H1 (cell line): ENCODE results near the gene CTDP1. TPM values are rescaled to one million over a fixed set of nuclear protein-coding genes. Genes with fewer than 3 reads are reported as not detected.
A peak's percentile ranks its signal among the peaks of the same experiment; 100 is the strongest.

Experiments used
- ASH2L ChIP-seq: fragments of 200-600, 300-600 bp; sonication (generic); IDR thresholded peaks from one replicate; pipeline ENCODE4 v1.7.1; 2017; ENCODE audit warnings: low read length
- BRCA1 ChIP-seq: IDR thresholded peaks from 2 replicates; pipeline ENCODE4 v1.6.1; 2012; ENCODE audit warnings: low read depth, low read length, improper control_type of control experiment
- CBX5 ChIP-seq: fragments of 300-800, 300-1000 bp; sonication (generic); IDR thresholded peaks from 2 replicates; pipeline ENCODE4 v1.7.1; 2016; ENCODE audit warnings: antibody characterized with exemption, low read length, low read depth
- CHD2 ChIP-seq: IDR thresholded peaks from 2 replicates; pipeline ENCODE4 v1.6.1; 2012; ENCODE audit warnings: low read length, improper control_type of control experiment
- E2F6 ChIP-seq: IDR thresholded peaks from 2 replicates; pipeline ENCODE4 v1.6.1; 2012; ENCODE audit warnings: inconsistent platforms
- EGR1 ChIP-seq: IDR thresholded peaks from 2 replicates; pipeline ENCODE4 v1.6.1; 2011; ENCODE audit warnings: low read depth, low read length, borderline replicate concordance
- GABPA ChIP-seq: IDR thresholded peaks from 2 replicates; pipeline ENCODE4 v1.6.1; 2011; ENCODE audit warnings: mild to moderate bottlenecking, low read length, moderate library complexity, borderline replicate concordance; ENCODE audit not compliant: insufficient read depth
- GTF2F1 ChIP-seq: IDR thresholded peaks from 2 replicates; pipeline ENCODE4 v1.6.1; 2012; ENCODE audit warnings: low read depth, low read length, improper control_type of control experiment, borderline replicate concordance
- HDAC6 ChIP-seq: IDR thresholded peaks from one replicate; pipeline ENCODE4 v1.7.1; 2012; ENCODE audit warnings: low read depth, mild to moderate bottlenecking, inconsistent platforms, low read length, moderate library complexity
- JUN ChIP-seq: IDR thresholded peaks from 2 replicates; pipeline ENCODE4 v1.6.1; 2011; ENCODE audit warnings: low read depth, mild to moderate bottlenecking, improper control_type of control experiment, low read length
- KDM1A ChIP-seq: fragments of 200-600, 300-600 bp; sonication (generic); IDR thresholded peaks from 2 replicates; pipeline ENCODE4 v1.7.1; 2016; ENCODE audit warnings: mild to moderate bottlenecking, low read length, borderline replicate concordance
- POU5F1 ChIP-seq: IDR thresholded peaks from 2 replicates; pipeline ENCODE4 v1.6.1; 2011; ENCODE audit warnings: low read depth, mild to moderate bottlenecking, low read length, moderate library complexity
- RAD21 ChIP-seq, 2 experiments: IDR thresholded peaks in 1 of 2; conservative IDR thresholded peaks in 1 of 2; 2 replicates each; pipeline ENCODE4 v1.6.1; 2011; ENCODE audit warnings: low read depth in 2 of 2, low read length in 2 of 2, improper control_type of control experiment in 1 of 2, inconsistent platforms in 1 of 2, mild to moderate bottlenecking in 1 of 2, moderate library complexity in 1 of 2
- SIRT6 ChIP-seq: IDR thresholded peaks from one replicate; pipeline ENCODE4 v1.7.1; 2012; ENCODE audit warnings: low read length, inconsistent platforms
- SP1 ChIP-seq: IDR thresholded peaks from 2 replicates; pipeline ENCODE4 v1.6.1; 2011; ENCODE audit warnings: low read depth, low read length
- SP2 ChIP-seq: IDR thresholded peaks from 2 replicates; pipeline ENCODE4 v1.6.1; 2012; ENCODE audit warnings: mild to moderate bottlenecking, low read length, inconsistent platforms
- SUZ12 ChIP-seq: fragments of 200-600 bp; sonication (generic); IDR thresholded peaks from 2 replicates; pipeline ENCODE4 v1.6.1; 2012; ENCODE audit warnings: mild to moderate bottlenecking, inconsistent platforms, low read length, moderate library complexity, mixed read lengths
- TAF1 ChIP-seq: IDR thresholded peaks from 2 replicates; pipeline ENCODE4 v1.6.1; 2011; ENCODE audit warnings: mild to moderate bottlenecking, low read depth, low read length
- TBP ChIP-seq: IDR thresholded peaks from 2 replicates; pipeline ENCODE4 v1.6.1; 2011; ENCODE audit warnings: low read depth, low read length, improper control_type of control experiment
- TCF12 ChIP-seq: IDR thresholded peaks from 2 replicates; pipeline ENCODE4 v1.6.1; 2011; ENCODE audit warnings: low read depth, mild to moderate bottlenecking, low read length
- YY1 ChIP-seq: IDR thresholded peaks from 2 replicates; pipeline ENCODE4 v1.6.1; 2011; ENCODE audit warnings: low read depth, mild to moderate bottlenecking, low read length
- polyA plus RNA-seq, 7 experiments: library from polyadenylated mRNA; depleted of rRNA in 3 of 7; stranded (reverse) in 5 of 7; unstranded in 2 of 7; fragments of >200 nt in 5 of 7; fragments of 200-250 nt in 2 of 7; gene quantifications; 1 replicate in 5 of 7; 2 replicates in 1 of 7; 4 replicates in 1 of 7; pipeline versions ENCODE4 v1.2.1 to v1.2.3, GENCODE V29; 2011 to 2013; ENCODE audit warnings: missing spikeins in 2 of 7, mixed read lengths in 2 of 7
- total RNA-seq: library from RNA; stranded (reverse); fragmentation: NEBNext Ultra II Directional; extraction: Animal tissue kit (Norgen Biotek cat#: 25700); gene quantifications from 2 replicates; pipeline ENCODE4 v1.2.1, GENCODE V29; 2021
- TF ChIP-seq, protein P1 (sequence below): IDR thresholded peaks from 2 replicates; pipeline ENCODE4 v1.6.1; 2012; ENCODE audit warnings: inconsistent platforms
- TF ChIP-seq, protein P2 (sequence below): IDR thresholded peaks from 2 replicates; pipeline ENCODE4 v1.6.1; 2011; ENCODE audit warnings: low read depth, mild to moderate bottlenecking, low read length; ENCODE audit not compliant: insufficient read depth

The CTDP1 gene
- total and polyA plus RNA-seq, 2 of the 8 experiments (the other 6 are each of a cell fraction or from before 2014, with no cell fraction given) = 16.6 to 37.0 TPM

- TF ChIP-seq BRCA1 (no peak; the same call in 1 of the 2 replicates), SUZ12 (no peak), RAD21 (IDR thresholded peaks at IDR 0.05 in 1 of 2, conservative IDR thresholded peaks at IDR 0.05 in 1 of 2; ENCODE audit: low read depth in 2 of 2, low read length in 2 of 2) (peak; percentile 99), SIRT6 (no peak), CHD2 (peak; percentile 88), YY1 (no peak), POU5F1 (no peak), E2F6 (no peak), HDAC6 (no peak), TAF1 (no peak), TCF12 (peak; percentile 43; the same call in 1 of the 2 replicates), GABPA (peak; percentile 52; the same call in 1 of the 2 replicates), ASH2L (no peak), KDM1A (no peak), CBX5 (no peak), GTF2F1 (no peak), EGR1 (peak; percentile 80), TBP (no peak), SP2 (no peak), JUN (no peak), SP1 (no peak)
- TF ChIP-seq, protein P1, sequence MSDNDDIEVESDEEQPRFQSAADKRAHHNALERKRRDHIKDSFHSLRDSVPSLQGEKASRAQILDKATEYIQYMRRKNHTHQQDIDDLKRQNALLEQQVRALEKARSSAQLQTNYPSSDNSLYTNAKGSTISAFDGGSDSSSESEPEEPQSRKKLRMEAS = peak; percentile 49
- TF ChIP-seq, protein P2, sequence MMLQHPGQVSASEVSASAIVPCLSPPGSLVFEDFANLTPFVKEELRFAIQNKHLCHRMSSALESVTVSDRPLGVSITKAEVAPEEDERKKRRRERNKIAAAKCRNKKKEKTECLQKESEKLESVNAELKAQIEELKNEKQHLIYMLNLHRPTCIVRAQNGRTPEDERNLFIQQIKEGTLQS = no peak
Observed at GRCh38 chr18:79644006-79644665, 35.5 kb upstream of the CTDP1 start (continued).
